HG03064 (cell line): ENCODE measurements around the gene GPR137B.

Experiments
- ATAC-seq: cut with Tn5 transposase; IDR thresholded peaks from one replicate; pipeline ENCODE4 v1.9.1; 2021; ENCODE audit warnings: low read depth; ENCODE audit not compliant: unreplicated experiment

Gene GPR137B

DNA sequence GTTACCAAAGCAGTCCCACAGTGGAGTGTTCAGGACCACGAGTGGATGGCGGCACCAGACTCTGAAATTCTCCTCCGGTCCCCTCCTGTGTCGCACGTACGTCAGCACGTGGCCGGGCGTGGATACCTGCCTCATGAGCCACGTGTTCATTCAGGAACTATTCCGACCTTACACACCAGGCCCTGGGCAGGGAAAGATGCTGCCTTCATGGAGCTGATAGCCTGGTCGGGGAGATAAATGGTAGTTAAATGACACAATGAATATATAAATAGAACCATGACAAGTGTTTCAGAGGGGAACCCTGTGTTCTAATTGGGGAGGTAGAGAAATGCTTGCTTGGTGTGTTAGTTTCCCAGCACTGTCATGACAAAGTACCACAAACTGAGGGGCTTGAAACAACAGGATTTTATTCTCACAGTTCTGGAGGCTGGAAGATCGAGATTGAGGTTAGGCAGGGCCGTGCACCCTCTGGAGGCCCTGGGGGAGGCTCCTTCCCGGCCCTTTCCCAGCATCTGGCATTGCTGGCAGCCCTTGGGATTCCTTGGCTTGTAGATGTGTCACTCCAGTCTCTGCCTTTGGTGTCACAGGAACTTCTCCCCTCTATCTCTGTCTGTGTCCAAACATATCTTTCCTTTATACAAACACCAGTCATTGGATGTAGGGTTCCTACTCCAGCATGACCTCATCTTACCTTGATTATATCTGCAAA, 28.9 kb upstream of the GPR137B start:
- ATAC-seq, result no peak

DNA sequence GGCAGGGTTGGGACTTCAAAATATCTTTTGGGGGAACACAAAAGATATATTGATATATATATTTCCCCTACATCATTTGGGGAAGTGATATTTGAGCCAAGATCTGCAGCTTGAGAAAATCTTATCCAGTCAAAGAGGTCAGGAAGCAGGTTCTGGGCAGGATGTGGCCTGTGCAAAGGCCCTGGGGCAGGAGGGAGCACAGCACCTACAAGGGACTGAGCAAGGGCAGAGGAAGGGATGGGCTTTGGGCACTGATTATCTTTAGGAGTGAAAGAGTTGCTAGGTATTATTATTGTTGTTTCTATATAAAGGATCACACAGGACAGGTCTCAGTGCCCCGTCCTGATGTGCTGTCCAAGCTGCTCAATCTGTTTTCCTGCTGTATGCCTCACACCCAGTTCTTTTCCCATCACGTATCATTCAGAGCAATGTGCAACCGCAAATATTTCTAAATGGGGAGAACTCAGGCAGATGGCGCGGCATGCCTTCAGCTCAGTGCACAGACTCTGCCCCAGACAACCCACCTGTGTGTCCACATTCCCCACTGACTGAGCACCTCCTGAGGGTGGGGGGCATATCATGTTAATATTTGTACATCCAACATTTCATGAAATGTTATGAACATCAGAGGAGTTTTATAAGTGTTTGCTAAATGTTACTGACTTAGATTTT, 28.1 kb upstream of the GPR137B start:
- no peak for ATAC-seq

- ATAC-seq, result no peak
Measured at GRCh38 chr1:236117710-236118109, 24.6 kb upstream of the GPR137B start.

- no peak for ATAC-seq
Measured at GRCh38 chr1:236119943-236120484, 22.3 kb upstream of the GPR137B start.

DNA sequence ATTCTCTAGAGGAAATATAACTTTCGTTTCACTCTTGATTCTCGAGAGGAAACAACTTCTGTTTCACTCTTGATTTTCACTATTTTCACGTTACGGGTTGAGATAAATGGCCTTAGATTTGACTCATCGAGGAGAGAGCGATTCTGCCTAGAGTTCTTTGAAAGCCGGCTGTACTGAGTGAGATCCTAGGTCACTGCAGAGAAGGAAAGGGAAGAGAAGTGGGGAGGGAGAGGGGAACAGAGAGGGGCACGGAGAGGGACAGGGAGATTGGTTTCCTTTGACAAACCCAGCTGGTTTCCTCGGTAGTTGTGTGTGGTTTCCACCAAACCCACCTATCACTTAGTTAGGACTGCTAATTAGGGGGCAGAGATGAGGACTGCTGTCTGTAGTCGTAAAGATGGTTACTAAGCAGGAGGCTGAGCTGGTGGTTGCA, 21.6 kb upstream of the GPR137B start:
- no peak for ATAC-seq

DNA sequence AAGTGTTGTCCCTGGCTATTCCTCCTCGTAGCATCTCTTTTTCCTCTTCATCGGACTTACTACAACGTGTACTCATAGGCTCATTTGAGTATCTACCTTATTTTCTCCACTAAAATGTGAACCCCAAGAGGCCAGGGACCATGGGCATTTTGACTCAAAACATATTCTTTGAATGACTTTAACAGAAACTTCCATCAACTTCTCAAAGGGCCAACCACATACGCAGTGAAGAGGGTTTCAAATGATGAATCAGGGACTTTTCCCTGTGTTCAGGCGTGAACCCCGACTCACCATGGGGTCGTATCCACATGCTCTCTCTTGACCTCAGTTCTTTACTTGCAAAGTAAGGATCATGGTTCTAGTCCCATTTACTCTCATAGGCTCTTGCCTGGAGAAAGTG, 20.2 kb upstream of the GPR137B start:
- no peak for ATAC-seq

DNA sequence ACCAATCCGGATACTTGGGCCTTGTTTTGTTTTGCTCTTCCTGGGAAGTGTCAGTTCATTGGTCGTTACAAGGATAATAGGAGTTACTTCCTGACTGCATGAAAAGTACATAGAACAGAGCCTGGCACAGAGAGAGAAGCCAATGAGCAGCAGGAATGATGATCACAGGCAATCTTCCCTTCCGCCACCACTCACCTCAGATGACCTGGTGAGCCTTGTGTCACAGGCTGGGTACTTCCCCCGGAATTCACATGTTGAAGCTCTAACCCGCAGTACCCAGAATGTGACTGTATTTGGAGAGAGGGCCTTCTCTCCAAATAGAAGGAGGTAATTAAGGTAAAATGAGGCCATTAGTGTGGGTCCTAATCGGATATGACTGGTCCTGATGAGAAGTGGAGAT, 18.8 kb upstream of the GPR137B start:
- no peak for ATAC-seq

DNA sequence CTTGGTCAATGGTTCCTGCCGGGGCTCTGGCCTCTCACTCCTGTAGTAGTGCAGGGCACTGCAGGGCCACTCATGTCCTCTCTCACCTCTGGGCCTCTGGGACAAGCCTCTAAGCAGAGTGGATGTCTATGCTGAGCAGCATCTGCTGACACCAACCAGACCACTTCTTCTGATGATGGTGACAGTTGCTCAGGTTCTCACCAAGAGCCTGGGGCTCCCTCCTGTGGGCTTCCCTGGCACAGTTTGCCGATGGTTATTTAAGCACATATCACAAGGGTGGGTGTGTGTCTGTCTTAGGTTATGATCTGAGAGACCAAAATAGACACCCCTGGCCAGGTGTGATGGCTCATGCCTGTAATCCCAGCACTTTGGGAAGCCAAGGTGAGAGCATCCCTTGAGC, 17.4 kb upstream of the GPR137B start:
- no peak for ATAC-seq

- no peak for ATAC-seq
Measured at GRCh38 chr1:236127045-236127444, 15.3 kb upstream of the GPR137B start.

- no peak for ATAC-seq
Measured at GRCh38 chr1:236128646-236129178, 13.6 kb upstream of the GPR137B start.

DNA sequence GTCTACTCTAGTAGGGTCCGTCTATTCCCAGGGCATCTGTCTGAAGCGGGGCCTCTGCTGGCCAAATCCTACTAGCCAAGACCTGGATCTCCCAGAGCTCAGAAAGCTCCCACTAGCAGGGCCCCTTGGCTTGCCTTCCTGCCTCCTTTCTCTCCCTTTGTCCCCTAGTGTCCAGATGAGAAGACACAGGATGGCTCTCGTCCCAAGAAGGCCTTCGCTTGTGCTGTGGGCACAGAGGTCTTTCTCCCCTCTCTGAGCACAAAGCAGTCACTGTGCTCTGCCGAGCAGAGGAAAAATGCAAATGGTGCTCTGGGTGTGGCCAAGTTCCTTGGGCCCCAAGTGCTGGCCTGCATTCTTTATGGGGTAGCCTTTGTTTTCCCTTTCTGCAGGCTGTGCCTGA, 13.0 kb upstream of the GPR137B start:
- no peak for ATAC-seq

GRCh38 chr1:236130372-236130771, 12.0 kb upstream of the GPR137B start:
- ATAC-seq, result no peak

GRCh38 chr1:236131916-236132315, 10.4 kb upstream of the GPR137B start:
- ATAC-seq, result no peak

DNA sequence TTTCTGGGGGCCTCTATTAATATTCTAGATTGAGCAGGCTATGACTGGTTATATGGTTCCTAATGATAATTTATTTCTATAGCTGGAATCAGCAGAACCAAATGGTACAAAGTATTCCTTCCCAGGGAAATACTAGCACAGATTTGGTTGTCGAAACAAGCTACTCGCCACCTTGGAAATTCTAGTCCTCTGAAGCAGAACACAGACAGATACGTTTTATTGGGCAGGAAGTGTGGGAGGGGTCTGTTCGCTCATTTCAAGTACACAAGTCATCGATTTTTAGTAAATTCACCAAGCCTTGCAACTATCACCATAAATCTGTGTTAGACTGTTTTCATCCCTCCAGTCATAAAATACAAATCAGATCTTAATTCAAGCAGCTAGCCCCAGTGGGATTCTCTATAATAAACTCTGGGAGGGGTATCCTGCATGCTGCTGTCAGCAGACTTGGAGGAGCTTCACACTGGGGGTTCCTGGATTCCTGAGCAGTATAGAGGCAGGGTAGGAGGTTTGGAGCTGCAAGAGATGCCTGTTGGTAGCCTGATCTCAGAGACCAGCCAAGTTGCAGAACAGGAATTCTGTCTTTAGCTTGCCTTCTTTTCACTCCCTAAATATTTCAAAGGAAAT, 9.8 kb upstream of the GPR137B start:
- ATAC-seq, result no peak

GRCh38 chr1:236133339-236133738, 9.0 kb upstream of the GPR137B start:
- ATAC-seq, result no peak

- no peak for ATAC-seq
Measured at GRCh38 chr1:236133802-236134201, 8.5 kb upstream of the GPR137B start.

DNA sequence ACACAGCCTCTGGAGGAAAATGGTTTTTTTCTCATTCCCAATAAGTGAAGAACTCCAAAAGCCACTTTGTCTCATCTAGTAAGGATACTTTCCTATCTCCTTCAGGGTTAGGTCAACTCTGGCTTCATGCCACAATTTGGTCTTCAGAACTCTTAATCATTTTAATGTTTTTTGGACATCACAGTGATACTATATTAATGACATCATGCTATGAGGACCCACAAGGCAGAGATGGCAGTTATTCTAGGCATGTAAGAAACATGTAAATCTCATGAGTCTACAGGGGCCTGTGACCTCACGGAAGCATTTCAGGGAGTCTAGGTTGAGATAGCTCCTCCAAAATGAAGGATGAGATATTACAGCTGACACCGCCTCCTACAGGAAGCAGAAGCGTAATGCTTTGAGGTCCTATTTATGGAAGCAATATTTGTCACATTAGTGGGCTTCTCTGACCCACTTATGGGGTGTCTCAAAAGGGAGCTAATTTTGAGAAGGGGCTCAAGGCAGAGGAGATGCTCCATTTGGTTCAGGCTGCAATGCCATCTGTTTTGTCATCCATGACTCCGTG, 5.0 kb upstream of the GPR137B start:
- ATAC-seq, result no peak

DNA sequence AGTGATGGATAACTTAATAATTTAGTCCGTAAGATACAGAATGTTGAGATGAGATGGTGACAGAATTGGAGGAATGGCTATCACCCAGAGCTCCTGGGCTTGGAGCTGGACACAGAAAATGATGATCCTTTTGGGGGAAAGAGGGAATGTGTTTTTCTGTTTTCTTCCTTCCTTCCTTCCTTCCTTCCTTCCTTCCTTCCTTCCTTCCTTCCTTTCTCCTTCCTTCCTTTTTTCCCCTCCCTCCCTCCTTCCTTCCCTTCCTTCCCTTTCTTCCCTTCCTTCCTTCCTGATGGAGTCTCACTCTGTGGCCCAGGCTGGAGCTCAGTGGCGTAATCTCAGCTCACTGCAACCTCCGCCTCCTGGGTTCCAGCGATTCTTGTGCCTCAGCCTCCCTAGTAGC, 2.8 kb upstream of the GPR137B start:
- ATAC-seq, result no peak

- no peak for ATAC-seq
Measured at GRCh38 chr1:236140705-236141446, 1.5 kb upstream of the GPR137B start.
